KBM-7 (cell line): Measurements from ENCODE around the gene RPTOR.

Experiments
- DNase-seq: peaks from one replicate; pipeline ENCODE4 v3.0.0-alpha.2; 2015
- in situ Hi-C: fragments of 300-500 bp; cut with MboI; formaldehyde crosslinking; loops from 2 replicates; pipeline ENCODE4 v1.14.3; 2020; ENCODE audit warnings: low sequenced_read_pairs, low pct_unique_long_range_greater_than_20kb, mixed read lengths

Gene RPTOR

GRCh38 chr17:80879723-80880647 lies 335.3 kb downstream of the RPTOR start:
- in situ Hi-C loops = no loop called here
- DNase-seq = no peak

- DNase-seq = no peak
- in situ Hi-C loops = no loop called here
These were observed 336.0 kb downstream of the RPTOR start for GRCh38 chr17:80880648-80880985.

- in situ Hi-C loops = no loop called here
- no peak for DNase-seq
These were observed 336.7 kb downstream of the RPTOR start for GRCh38 chr17:80881306-80881705.

GRCh38 chr17:80882323-80882722 lies 337.7 kb downstream of the RPTOR start:
- no peak for DNase-seq
- in situ Hi-C loops = no loop called here

GRCh38 chr17:80882926-80883685 lies 338.5 kb downstream of the RPTOR start:
- in situ Hi-C loops = no loop called here
- DNase-seq = no peak

- no peak for DNase-seq
- in situ Hi-C loops = no loop called here
These were observed 339.4 kb downstream of the RPTOR start for GRCh38 chr17:80883831-80884735.

- no peak for DNase-seq
- in situ Hi-C loops = no loop called here
These were observed 340.2 kb downstream of the RPTOR start for GRCh38 chr17:80884811-80885210.

GRCh38 chr17:80885947-80886582 lies 341.4 kb downstream of the RPTOR start:
- no peak for DNase-seq
- in situ Hi-C loops = no loop called here

- no peak for DNase-seq
- in situ Hi-C loops = no loop called here
These were observed 342.3 kb downstream of the RPTOR start for GRCh38 chr17:80886641-80887573.

GRCh38 chr17:80887639-80888175 lies 343.1 kb downstream of the RPTOR start:
- in situ Hi-C loops = no loop called here
- no peak for DNase-seq

GRCh38 chr17:80888276-80889160 lies 343.9 kb downstream of the RPTOR start:
- DNase-seq = no peak
- in situ Hi-C loops = no loop called here

- in situ Hi-C loops = no loop called here
- DNase-seq = no peak
These were observed 344.9 kb downstream of the RPTOR start for GRCh38 chr17:80889231-80890195.

GRCh38 chr17:80890196-80890920 lies 345.7 kb downstream of the RPTOR start:
- no peak for DNase-seq
- in situ Hi-C loops = no loop called here

GRCh38 chr17:80890921-80891396 lies 346.3 kb downstream of the RPTOR start:
- in situ Hi-C loops = no loop called here
- DNase-seq = no peak

GRCh38 chr17:80891397-80892018 lies 346.9 kb downstream of the RPTOR start:
- peak; percentile 85 for DNase-seq
- in situ Hi-C loops = no loop called here
